Hematopoietic multipotent progenitor cell (in vitro differentiated cells): ENCODE measurements around the gene RAB5IF. TPM values are rescaled to one million over a fixed set of nuclear protein-coding genes. Genes with fewer than 3 reads are reported as not detected.

Experiments used
- DNase-seq, 3 donors: peaks; one replicate each; pipeline ENCODE4 v3.0.0-alpha.2; 2011 to 2015; ENCODE audit warnings: low read depth in 2 of 3, low spot score in 2 of 3
- small RNA-seq: library from RNA; depleted of rRNA; stranded (forward); fragments of <200 nt; gene quantifications from one replicate; pipeline ENCODE3, GENCODE V24; 2012
- total RNA-seq: library from RNA; depleted of rRNA; stranded (reverse); fragments of >200 nt; gene quantifications from one replicate; pipeline ENCODE4 v1.2.3, GENCODE V29; 2012

The RAB5IF gene
- total RNA-seq, 1 donor = 52.8 TPM

GRCh38 chr20:36656733-36657132, 51.2 kb downstream of the RAB5IF start:
- DNase-seq = no peak

DNA sequence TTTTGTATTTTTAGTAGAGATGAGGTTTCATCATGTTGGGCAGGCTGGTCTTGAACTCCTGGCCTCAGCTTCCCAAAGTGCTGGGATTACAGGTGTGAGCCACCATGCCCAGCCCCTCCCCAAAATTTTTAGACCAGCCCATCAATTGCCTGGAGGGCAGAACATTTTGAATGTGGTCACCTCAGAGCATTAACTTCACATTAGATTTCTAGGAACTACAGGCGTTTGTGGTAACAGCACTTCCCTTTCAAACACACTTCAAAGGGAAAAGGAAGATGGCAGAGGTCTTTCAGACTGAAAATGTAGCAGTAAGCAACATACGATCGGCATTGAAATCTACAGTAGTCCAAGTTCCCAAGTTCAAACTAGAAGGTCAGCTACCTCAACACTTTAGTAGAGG, 52.7 kb downstream of the RAB5IF start:
- DNase-seq = peak in 2 of 3 donors; percentile 12 to 32

Small RNA genes lying within 50 kb of the gene (small RNA-seq; reads per million reads assigned to genes)
- gene RF00017 = not detected

Other genes with a start within 250 kb of the RAB5IF start
- 0.81 TPM for gene MYL9, start 64.3 kb upstream of the RAB5IF start, total RNA-seq
- 47.4 TPM for gene TGIF2, start 32.2 kb upstream of the RAB5IF start, total RNA-seq
- gene SLA2, start 40.4 kb downstream of the RAB5IF start, total RNA-seq = 19.4 TPM
- 16.7 TPM for gene NDRG3, start 140.3 kb downstream of the RAB5IF start, total RNA-seq
- 10.8 TPM for gene DSN1, start 168.0 kb downstream of the RAB5IF start, total RNA-seq